Fibroblast of skin of scalp (primary cell): ENCODE data around the gene MAP3K6.
"Not testable (repeated sequence)": the region's sequence is repeated elsewhere in the genome, so short reads cannot be mapped to it uniquely, and the experiment has no call there.

ENCODE experiments used
- DNase-seq: peaks from one replicate; pipeline ENCODE4 v3.0.0-alpha.2; 2013

MAP3K6 gene

GRCh38 chr1:27395441-27396195, 28.9 kb upstream of the MAP3K6 start:
- DNase-seq = peak; percentile 72

- peak; percentile 23 for DNase-seq
Measured at GRCh38 chr1:27394925-27395324, 28.2 kb upstream of the MAP3K6 start.

- DNase-seq = no peak
Measured at GRCh38 chr1:27394282-27394658, 27.5 kb upstream of the MAP3K6 start.

- DNase-seq = no peak
Measured at GRCh38 chr1:27393641-27394281, 27.0 kb upstream of the MAP3K6 start.

GRCh38 chr1:27392778-27393635, 26.2 kb upstream of the MAP3K6 start:
- DNase-seq = no peak

GRCh38 chr1:27392096-27392777, 25.5 kb upstream of the MAP3K6 start, which contains the start of gene GPR3:
Gene GPR3 (plus strand): TSS chr1:27392622. CDS start chr1:27393799, 1,177 bp downstream.
- DNase-seq = peak; percentile 93

- peak; percentile 52 for DNase-seq
Measured at GRCh38 chr1:27391511-27392095, 24.8 kb upstream of the MAP3K6 start.

- DNase-seq = peak; percentile 38
Measured at GRCh38 chr1:27388337-27389005, 21.7 kb upstream of the MAP3K6 start.

GRCh38 chr1:27384797-27385196, 18.0 kb upstream of the MAP3K6 start:
- DNase-seq = not testable (repeated sequence)

- no peak for DNase-seq
Measured at GRCh38 chr1:27383661-27384060, 16.9 kb upstream of the MAP3K6 start.

GRCh38 chr1:27383039-27383605, 16.4 kb upstream of the MAP3K6 start, which contains the start of gene CD164L2:
Gene CD164L2 (minus strand): TSS chr1:27383333. CDS start chr1:27383239, 94 bp downstream.
- no peak for DNase-seq

- DNase-seq = no peak
Measured at GRCh38 chr1:27381969-27382762, 15.4 kb upstream of the MAP3K6 start.

GRCh38 chr1:27380766-27381733, 14.3 kb upstream of the MAP3K6 start:
- DNase-seq = no peak

GRCh38 chr1:27380224-27380623, 13.5 kb upstream of the MAP3K6 start:
- DNase-seq = no peak

GRCh38 chr1:27379564-27380122, 12.9 kb upstream of the MAP3K6 start:
- DNase-seq = no peak

GRCh38 chr1:27377760-27378495, 11.2 kb upstream of the MAP3K6 start:
- DNase-seq = no peak

- DNase-seq = no peak
Measured at GRCh38 chr1:27374362-27375086, 7.8 kb upstream of the MAP3K6 start, which contains the start of gene FCN3. Gene FCN3 (minus strand): TSS chr1:27374824. CDS start chr1:27374818, 6 bp downstream.
